ENCODE data around the gene AFAP1L1.

DNA sequence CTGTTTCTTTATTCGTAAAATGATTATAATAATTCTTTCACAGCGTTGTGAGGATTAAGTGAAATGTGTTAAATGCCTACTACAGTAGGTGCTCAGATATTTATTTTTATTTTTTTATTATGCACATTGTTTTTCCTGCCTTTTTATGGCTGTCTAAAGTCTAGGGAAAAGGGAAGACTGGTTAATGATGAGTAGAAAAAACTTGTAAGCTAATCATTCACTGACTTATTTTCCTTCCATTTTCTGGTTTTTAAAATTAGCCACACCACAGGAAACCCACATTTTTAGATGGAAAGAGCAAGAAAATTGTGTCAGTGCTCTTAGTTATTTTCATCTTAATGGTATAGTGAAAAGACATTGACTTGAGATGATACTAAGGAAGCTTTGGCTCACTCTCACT, 82.3 kb downstream of the AFAP1L1 start:
- TF ChIP-seq, protein P1, sequence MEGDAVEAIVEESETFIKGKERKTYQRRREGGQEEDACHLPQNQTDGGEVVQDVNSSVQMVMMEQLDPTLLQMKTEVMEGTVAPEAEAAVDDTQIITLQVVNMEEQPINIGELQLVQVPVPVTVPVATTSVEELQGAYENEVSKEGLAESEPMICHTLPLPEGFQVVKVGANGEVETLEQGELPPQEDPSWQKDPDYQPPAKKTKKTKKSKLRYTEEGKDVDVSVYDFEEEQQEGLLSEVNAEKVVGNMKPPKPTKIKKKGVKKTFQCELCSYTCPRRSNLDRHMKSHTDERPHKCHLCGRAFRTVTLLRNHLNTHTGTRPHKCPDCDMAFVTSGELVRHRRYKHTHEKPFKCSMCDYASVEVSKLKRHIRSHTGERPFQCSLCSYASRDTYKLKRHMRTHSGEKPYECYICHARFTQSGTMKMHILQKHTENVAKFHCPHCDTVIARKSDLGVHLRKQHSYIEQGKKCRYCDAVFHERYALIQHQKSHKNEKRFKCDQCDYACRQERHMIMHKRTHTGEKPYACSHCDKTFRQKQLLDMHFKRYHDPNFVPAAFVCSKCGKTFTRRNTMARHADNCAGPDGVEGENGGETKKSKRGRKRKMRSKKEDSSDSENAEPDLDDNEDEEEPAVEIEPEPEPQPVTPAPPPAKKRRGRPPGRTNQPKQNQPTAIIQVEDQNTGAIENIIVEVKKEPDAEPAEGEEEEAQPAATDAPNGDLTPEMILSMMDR (IDR thresholded peaks at IDR 0.05; ENCODE audit: poor library complexity) = no peak
- TF ChIP-seq EZH2 (IDR thresholded peaks at IDR 0.05; ENCODE audit: borderline replicate concordance) = no peak
